Erythroblast (primary cell): Measurements from ENCODE around the gene DNAJB6.

Source experiments
- GATA1 ChIP-seq: IDR thresholded peaks from 2 replicates; pipeline ENCODE4 v1.6.1; 2011; ENCODE audit warnings: low read depth, mild to moderate bottlenecking, control low read depth, low read length, moderate library complexity
- POLR2A ChIP-seq: IDR thresholded peaks from 2 replicates; pipeline ENCODE4 v1.6.1; 2011; ENCODE audit warnings: mild to moderate bottlenecking, low read length

- TF ChIP-seq POLR2A: no peak
- no peak for TF ChIP-seq GATA1
These were observed 37.5 kb upstream of the DNAJB6 start for GRCh38 chr7:157299317-157299612.
